ENCODE data around the gene EXT2.
A peak's percentile ranks its signal among the peaks of the same experiment; 100 is the strongest.

EXT2 gene

DNA sequence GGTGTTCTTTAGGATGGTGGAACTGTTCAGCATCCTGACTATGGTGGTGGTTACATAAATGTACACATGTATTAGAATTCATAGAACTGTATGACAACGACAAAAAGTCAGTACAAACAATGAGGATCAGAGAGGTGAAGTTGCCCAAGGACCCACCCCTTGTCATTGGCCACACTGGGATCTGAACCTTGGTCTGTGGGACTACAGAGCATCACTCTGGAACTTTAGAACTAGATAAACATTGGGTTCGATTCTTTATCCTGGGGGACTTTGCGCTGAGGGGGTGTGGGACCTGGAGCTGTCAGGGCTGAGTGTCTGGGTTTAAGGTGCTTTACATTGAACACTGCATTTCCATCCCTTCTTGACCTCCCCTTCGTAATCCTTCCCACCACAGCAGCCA lies 12.8 kb upstream of the EXT2 start:
- H3K9me3 ChIP-seq (ENCODE audit: control insufficient read depth in 5 of 5, low read length in 5 of 5), result peaks cover 0 to 4% (median 0%) of the 10 kb centered on the region in 5 donors
- H3K9ac ChIP-seq (ENCODE audit: low read length in 5 of 5), result no peak overlapping the region
- no peaks in the 10 kb centered on the region for H3K4me1 ChIP-seq (ENCODE audit: control insufficient read depth in 5 of 5, insufficient read depth in 5 of 5, low read length in 5 of 5)
- H3K27me3 ChIP-seq (ENCODE audit: control insufficient read depth in 5 of 5, insufficient read depth in 4 of 5, low read length in 5 of 5), result no peaks in the 10 kb centered on the region
- peaks cover 13 to 67% (median 47%) of the 10 kb centered on the region in 5 donors for H3K36me3 ChIP-seq (ENCODE audit: control insufficient read depth in 5 of 5, insufficient read depth in 5 of 5, low read length in 5 of 5)
- H3K4me3 ChIP-seq (ENCODE audit: low read depth in 1 of 5, low read length in 5 of 5), result no peak overlapping the region
- H3K27ac ChIP-seq (ENCODE audit: low read depth, low read length), result no peak overlapping the region

DNA sequence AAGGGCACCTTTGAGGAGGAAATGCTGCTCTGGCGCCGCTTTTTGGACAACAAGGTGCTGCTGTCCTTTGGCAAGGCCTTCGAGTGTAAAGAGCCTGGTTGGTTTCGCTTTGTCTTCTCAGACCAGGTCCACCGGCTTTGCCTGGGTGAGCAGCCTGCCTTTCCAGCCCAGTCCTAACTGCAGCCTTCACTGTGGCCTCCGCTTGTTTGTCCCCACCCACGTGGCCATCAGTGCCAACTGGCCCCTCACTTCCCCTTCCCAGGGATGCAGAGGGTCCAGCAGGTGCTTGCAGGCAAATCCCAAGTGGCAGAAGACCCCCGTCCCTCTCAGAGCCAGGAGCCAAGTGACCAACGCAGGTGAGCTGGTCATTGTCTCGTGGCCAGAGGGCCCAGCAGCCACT lies 12.0 kb upstream of the EXT2 start:
- no peak overlapping the region for H3K27ac ChIP-seq (ENCODE audit: low read depth, low read length)
- H3K4me1 ChIP-seq (ENCODE audit: control insufficient read depth in 5 of 5, insufficient read depth in 5 of 5, low read length in 5 of 5), result no peaks in the 10 kb centered on the region
- H3K36me3 ChIP-seq (ENCODE audit: control insufficient read depth in 5 of 5, insufficient read depth in 5 of 5, low read length in 5 of 5), result peaks cover 13 to 59% (median 41%) of the 10 kb centered on the region in 5 donors
- H3K27me3 ChIP-seq (ENCODE audit: control insufficient read depth in 5 of 5, insufficient read depth in 4 of 5, low read length in 5 of 5), result no peaks in the 10 kb centered on the region
- peaks cover 0 to 4% (median 0%) of the 10 kb centered on the region in 5 donors for H3K9me3 ChIP-seq (ENCODE audit: control insufficient read depth in 5 of 5, low read length in 5 of 5)
- H3K4me3 ChIP-seq (ENCODE audit: low read depth in 1 of 5, low read length in 5 of 5), result no peak overlapping the region
- no peak overlapping the region for H3K9ac ChIP-seq (ENCODE audit: low read length in 5 of 5)

DNA sequence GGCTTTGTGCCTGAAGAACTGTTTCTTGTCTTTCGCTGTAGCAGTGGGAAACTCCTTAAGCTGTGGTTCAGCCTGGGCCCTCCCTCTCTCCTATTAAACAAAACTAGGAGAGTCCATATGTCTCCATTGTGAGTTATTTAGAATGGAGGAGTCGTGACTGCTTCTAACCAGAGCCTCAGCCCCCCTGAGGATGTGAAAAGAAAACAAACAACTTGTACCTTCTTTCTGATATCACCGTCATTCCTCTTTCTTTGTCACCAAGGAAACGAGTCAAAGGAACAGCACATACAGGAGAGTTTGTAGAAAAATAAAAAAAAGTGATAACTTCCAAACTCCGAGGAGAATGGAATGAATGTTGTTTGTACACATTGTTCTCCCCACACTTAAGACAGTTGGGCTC lies 11.6 kb upstream of the EXT2 start:
- peaks cover 13 to 54% (median 37%) of the 10 kb centered on the region in 5 donors for H3K36me3 ChIP-seq (ENCODE audit: control insufficient read depth in 5 of 5, insufficient read depth in 5 of 5, low read length in 5 of 5)
- H3K4me1 ChIP-seq (ENCODE audit: control insufficient read depth in 5 of 5, insufficient read depth in 5 of 5, low read length in 5 of 5), result no peaks in the 10 kb centered on the region
- no peak overlapping the region for H3K9ac ChIP-seq (ENCODE audit: low read length in 5 of 5)

DNA sequence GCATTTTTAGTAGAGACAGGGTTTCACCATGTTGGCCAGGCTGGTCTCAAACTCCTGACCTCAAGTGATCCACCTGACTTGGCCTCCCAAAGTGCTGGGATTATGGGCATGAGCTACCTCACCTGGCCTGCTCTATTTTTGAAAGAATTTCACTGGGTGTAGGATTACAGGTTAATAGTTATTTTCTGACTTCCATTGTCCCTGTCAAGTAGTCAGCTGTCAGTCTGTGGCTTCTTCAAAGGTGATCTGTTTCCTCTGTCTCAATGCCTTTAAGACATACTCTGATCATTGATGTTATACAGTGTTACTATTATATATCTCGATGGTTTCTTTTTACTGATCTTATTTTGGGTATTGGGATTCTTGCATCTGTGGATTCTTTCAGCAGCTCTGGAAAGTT lies 10.1 kb upstream of the EXT2 start:
- Histone ChIP-seq H3K4me3 (ENCODE audit: low read depth in 1 of 5, low read length in 5 of 5) (no peak overlapping the region), H3K27me3 (ENCODE audit: control insufficient read depth in 5 of 5, insufficient read depth in 4 of 5, low read length in 5 of 5) (no peaks in the 10 kb centered on the region), H3K9me3 (ENCODE audit: control insufficient read depth in 5 of 5, low read length in 5 of 5) (peaks cover 0 to 4% (median 0%) of the 10 kb centered on the region in 5 donors), H3K4me1 (ENCODE audit: control insufficient read depth in 5 of 5, insufficient read depth in 5 of 5, low read length in 5 of 5) (no peaks in the 10 kb centered on the region), H3K27ac (ENCODE audit: low read depth, low read length) (no peak overlapping the region), H3K9ac (ENCODE audit: low read length in 5 of 5) (no peak overlapping the region), H3K36me3 (ENCODE audit: control insufficient read depth in 5 of 5, insufficient read depth in 5 of 5, low read length in 5 of 5) (peaks cover 17 to 43% (median 28%) of the 10 kb centered on the region in 5 donors)

More for the DNA sequence above, 11.6 kb upstream of the EXT2 start:
- H3K27me3 ChIP-seq (ENCODE audit: control insufficient read depth in 5 of 5, insufficient read depth in 4 of 5, low read length in 5 of 5), result no peaks in the 10 kb centered on the region
- H3K4me3 ChIP-seq (ENCODE audit: low read depth in 1 of 5, low read length in 5 of 5), result no peak overlapping the region
- H3K9me3 ChIP-seq (ENCODE audit: control insufficient read depth in 5 of 5, low read length in 5 of 5), result peaks cover 0 to 4% (median 0%) of the 10 kb centered on the region in 5 donors
- H3K27ac ChIP-seq (ENCODE audit: low read depth, low read length), result no peak overlapping the region

DNA sequence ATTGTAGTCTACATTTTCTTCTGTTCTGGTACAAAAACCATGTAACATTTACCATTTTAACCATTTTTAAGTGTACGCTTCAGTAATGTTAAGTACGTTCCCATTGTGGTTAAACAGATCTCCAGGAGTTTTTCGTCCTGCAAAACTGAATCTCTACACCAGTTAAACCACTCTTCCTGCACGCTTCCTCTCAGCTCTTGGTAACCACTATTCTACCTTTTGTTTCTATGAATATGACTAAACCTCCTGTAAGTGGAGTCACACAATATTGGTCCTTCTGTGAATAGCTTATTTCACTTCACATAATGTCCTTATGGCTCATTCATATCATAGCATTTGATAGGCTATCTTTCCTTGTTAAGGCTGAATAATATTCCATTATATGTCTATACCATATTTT lies 7.1 kb upstream of the EXT2 start:
- H3K4me1 ChIP-seq (ENCODE audit: control insufficient read depth in 5 of 5, insufficient read depth in 5 of 5, low read length in 5 of 5), result peaks cover 0 to 6% (median 0%) of the 10 kb centered on the region in 5 donors
- H3K4me3 ChIP-seq (ENCODE audit: low read depth in 1 of 5, low read length in 5 of 5), result no peak overlapping the region
- H3K9ac ChIP-seq (ENCODE audit: low read length in 5 of 5), result no peak overlapping the region
- no peaks in the 10 kb centered on the region for H3K27me3 ChIP-seq (ENCODE audit: control insufficient read depth in 5 of 5, insufficient read depth in 4 of 5, low read length in 5 of 5)
- H3K27ac ChIP-seq (ENCODE audit: low read depth, low read length), result no peak overlapping the region
- H3K36me3 ChIP-seq (ENCODE audit: control insufficient read depth in 5 of 5, insufficient read depth in 5 of 5, low read length in 5 of 5), result peaks cover 5 to 13% (median 8%) of the 10 kb centered on the region in 5 donors
- H3K9me3 ChIP-seq (ENCODE audit: control insufficient read depth in 5 of 5, low read length in 5 of 5), result peaks cover 0 to 4% (median 0%) of the 10 kb centered on the region in 5 donors

DNA sequence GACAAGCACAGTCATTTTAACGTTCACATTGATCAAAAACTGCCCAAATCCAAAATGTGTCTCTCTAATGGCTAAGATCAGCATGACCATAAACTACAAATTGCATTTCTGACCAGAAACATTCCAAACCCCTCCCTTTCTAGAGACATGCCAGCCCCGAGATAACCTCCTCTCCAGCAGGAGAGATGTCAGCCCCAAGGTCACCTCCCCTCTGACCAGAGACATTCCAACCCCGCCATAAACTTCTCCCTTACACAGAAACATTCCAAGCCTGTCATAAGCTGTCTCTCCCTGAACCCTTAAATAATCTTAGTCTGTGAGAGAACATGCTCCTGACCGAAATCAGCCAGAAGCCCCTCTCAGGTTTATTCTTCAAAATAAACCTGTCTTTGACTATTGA lies 6.6 kb upstream of the EXT2 start:
- Histone ChIP-seq H3K4me3 (ENCODE audit: low read depth in 1 of 5, low read length in 5 of 5) (no peak overlapping the region), H3K36me3 (ENCODE audit: control insufficient read depth in 5 of 5, insufficient read depth in 5 of 5, low read length in 5 of 5) (peaks cover under 1 to 8% (median 5%) of the 10 kb centered on the region in 5 donors), H3K27me3 (ENCODE audit: control insufficient read depth in 5 of 5, insufficient read depth in 4 of 5, low read length in 5 of 5) (no peaks in the 10 kb centered on the region), H3K27ac (ENCODE audit: low read depth, low read length) (no peak overlapping the region), H3K9ac (ENCODE audit: low read length in 5 of 5) (no peak overlapping the region), H3K9me3 (ENCODE audit: control insufficient read depth in 5 of 5, low read length in 5 of 5) (peaks cover 0 to 4% (median 0%) of the 10 kb centered on the region in 5 donors), H3K4me1 (ENCODE audit: control insufficient read depth in 5 of 5, insufficient read depth in 5 of 5, low read length in 5 of 5) (peaks cover 0 to 6% (median 0%) of the 10 kb centered on the region in 5 donors)

DNA sequence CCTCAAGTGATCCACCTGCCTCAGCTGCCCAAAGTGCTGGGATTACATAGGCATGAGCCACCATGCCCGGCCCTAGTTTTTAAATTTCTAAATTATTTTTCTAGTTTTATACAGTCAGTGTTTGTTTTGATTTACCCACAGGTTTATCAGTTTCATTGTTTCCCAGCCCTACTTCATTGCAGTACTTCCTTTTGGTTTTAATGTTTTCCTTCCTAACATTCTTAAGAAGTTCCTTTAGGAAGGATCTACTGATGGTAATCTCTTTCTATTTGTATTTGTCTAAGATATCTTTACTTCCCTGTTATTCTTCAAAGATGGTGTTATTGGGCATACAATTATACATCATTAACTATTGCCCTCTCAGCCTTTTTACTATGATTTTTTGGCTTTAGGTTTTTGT lies 4.9 kb upstream of the EXT2 start:
- H3K27ac ChIP-seq (ENCODE audit: low read depth, low read length), result no peak overlapping the region
- H3K36me3 ChIP-seq (ENCODE audit: control insufficient read depth in 5 of 5, insufficient read depth in 5 of 5, low read length in 5 of 5), result peaks cover 0 to 4% (median 0%) of the 10 kb centered on the region in 5 donors
- no peak overlapping the region for H3K4me3 ChIP-seq (ENCODE audit: low read depth in 1 of 5, low read length in 5 of 5)
- H3K9me3 ChIP-seq (ENCODE audit: control insufficient read depth in 5 of 5, low read length in 5 of 5), result no peaks in the 10 kb centered on the region
- H3K9ac ChIP-seq (ENCODE audit: low read length in 5 of 5), result no peak overlapping the region
- H3K4me1 ChIP-seq (ENCODE audit: control insufficient read depth in 5 of 5, insufficient read depth in 5 of 5, low read length in 5 of 5), result peaks cover 0 to 11% (median 4%) of the 10 kb centered on the region in 5 donors
- H3K27me3 ChIP-seq (ENCODE audit: control insufficient read depth in 5 of 5, insufficient read depth in 4 of 5, low read length in 5 of 5), result no peaks in the 10 kb centered on the region

DNA sequence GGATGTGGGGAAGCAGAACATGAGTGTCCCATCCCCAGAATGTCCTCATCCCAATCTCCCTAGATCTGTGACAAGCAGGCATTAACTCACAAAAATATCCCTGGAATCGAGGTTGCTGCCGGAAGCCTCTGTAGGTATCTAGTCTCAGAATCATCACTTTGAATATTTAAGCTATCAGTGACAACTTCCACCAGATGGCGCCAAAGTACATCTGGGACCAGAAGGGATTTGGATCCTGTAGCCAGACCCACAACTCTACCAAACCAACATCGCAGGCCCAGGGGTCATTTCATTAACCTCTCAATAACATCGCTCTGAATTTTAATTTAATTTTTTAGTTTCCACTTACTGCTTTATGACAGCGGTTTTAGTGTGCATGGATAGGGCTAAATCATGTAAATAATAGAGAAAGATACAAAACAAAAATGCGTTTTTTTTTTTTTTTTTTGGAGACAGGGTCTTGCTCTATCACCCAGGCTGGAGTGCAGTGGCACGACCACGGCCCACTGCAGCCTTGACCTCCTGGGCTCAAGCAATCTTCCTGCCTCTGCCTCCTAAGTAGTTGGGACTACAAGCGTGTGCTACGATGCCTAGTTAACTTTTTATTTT lies 1.1 kb upstream of the EXT2 start:
- Histone ChIP-seq H3K4me3 (ENCODE audit: low read depth in 1 of 5, low read length in 5 of 5) (no peak overlapping the region), H3K27me3 (ENCODE audit: control insufficient read depth in 5 of 5, insufficient read depth in 4 of 5, low read length in 5 of 5) (no peaks in the 10 kb centered on the region), H3K9ac (ENCODE audit: low read length in 5 of 5) (no peak overlapping the region)

DNA sequence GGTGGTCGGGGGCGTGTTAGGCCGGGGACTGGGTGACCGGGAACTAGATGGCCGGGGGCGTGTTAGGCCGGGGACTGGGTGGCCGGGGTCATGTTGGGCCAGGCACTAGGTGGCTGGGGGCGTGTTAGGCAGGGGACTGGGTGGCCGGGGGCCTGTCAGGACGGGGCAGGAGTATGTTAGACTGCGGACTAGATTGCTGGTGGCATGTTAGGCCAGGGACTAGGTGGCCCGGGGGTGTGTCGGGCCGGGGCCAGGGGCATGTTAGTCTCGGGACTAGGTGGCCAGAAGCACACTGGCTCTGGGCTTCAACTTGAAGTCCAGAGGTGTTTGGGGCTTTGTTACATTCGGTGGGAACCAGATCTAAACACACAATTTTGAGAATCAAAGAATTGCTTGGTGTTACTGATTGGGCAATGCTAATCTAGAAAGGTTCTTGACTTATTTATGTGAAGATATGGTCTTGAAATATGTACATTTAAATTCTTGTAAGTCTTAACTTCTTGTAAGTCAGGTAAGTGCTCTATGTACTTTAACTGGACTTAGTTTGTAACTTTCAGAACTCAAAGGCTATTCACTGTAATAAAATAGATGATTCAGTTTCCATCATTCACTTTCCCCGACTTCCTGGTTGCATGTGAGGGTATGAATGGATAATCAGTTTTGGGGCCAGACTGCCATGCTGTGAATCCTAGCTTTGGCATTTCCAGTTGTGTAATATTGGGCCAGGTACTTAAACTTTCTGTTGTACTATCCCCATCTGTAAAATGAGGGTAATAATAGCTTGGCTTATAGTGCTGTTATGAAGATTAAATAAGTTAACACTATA lies 1.1 kb downstream of the EXT2 start:
- Histone ChIP-seq H3K4me1 (ENCODE audit: control insufficient read depth in 5 of 5, insufficient read depth in 5 of 5, low read length in 5 of 5) (peaks cover 2 to 30% (median 20%) of the 10 kb centered on the region in 5 donors), H3K9ac (ENCODE audit: low read length in 5 of 5) (peak overlapping the region in 4 of 5 donors; percentile 89 to 92 (median 90)), H3K27me3 (ENCODE audit: control insufficient read depth in 5 of 5, insufficient read depth in 4 of 5, low read length in 5 of 5) (no peaks in the 10 kb centered on the region), H3K27ac (ENCODE audit: low read depth, low read length) (peak overlapping the region; percentile 60), H3K4me3 (ENCODE audit: low read depth in 1 of 5, low read length in 5 of 5) (peak overlapping the region in 4 of 5 donors; percentile 74 to 87 (median 80)), H3K9me3 (ENCODE audit: control insufficient read depth in 5 of 5, low read length in 5 of 5) (no peaks in the 10 kb centered on the region), H3K36me3 (ENCODE audit: control insufficient read depth in 5 of 5, insufficient read depth in 5 of 5, low read length in 5 of 5) (peaks cover 0 to 7% (median 2%) of the 10 kb centered on the region in 5 donors)

More for the DNA sequence above, 1.1 kb upstream of the EXT2 start:
- peaks cover 2 to 23% (median 14%) of the 10 kb centered on the region in 5 donors for H3K4me1 ChIP-seq (ENCODE audit: control insufficient read depth in 5 of 5, insufficient read depth in 5 of 5, low read length in 5 of 5)
- H3K36me3 ChIP-seq (ENCODE audit: control insufficient read depth in 5 of 5, insufficient read depth in 5 of 5, low read length in 5 of 5), result peaks cover 0 to 4% (median 0%) of the 10 kb centered on the region in 5 donors
- H3K27ac ChIP-seq (ENCODE audit: low read depth, low read length), result no peak overlapping the region
- no peaks in the 10 kb centered on the region for H3K9me3 ChIP-seq (ENCODE audit: control insufficient read depth in 5 of 5, low read length in 5 of 5)

DNA sequence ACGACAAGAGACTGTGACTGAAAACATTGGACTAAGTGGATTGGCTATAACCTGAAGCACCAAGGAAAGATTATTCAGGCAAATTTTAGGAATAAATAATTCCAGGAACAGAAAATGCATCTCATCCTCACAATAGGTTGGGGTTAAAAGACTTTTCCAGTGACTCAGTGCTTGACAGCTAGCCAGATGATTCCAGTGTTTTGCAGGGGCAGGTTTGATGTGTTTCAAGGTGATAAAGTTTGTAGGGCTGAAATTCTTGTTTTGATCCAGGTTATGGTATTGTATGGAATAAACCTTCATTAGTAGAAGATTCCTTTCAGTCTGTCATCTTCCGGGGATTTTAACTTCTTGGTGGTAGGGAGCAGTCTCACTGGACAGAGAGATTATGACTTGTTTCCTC lies 2.3 kb downstream of the EXT2 start:
- H3K9ac ChIP-seq (ENCODE audit: low read length in 5 of 5), result no peak overlapping the region
- no peak overlapping the region for H3K4me3 ChIP-seq (ENCODE audit: low read depth in 1 of 5, low read length in 5 of 5)
- H3K4me1 ChIP-seq (ENCODE audit: control insufficient read depth in 5 of 5, insufficient read depth in 5 of 5, low read length in 5 of 5), result peaks cover 2 to 37% (median 21%) of the 10 kb centered on the region in 5 donors
- no peaks in the 10 kb centered on the region for H3K9me3 ChIP-seq (ENCODE audit: control insufficient read depth in 5 of 5, low read length in 5 of 5)
- no peaks in the 10 kb centered on the region for H3K27me3 ChIP-seq (ENCODE audit: control insufficient read depth in 5 of 5, insufficient read depth in 4 of 5, low read length in 5 of 5)
- no peak overlapping the region for H3K27ac ChIP-seq (ENCODE audit: low read depth, low read length)
- H3K36me3 ChIP-seq (ENCODE audit: control insufficient read depth in 5 of 5, insufficient read depth in 5 of 5, low read length in 5 of 5), result peaks cover 0 to 7% (median 2%) of the 10 kb centered on the region in 5 donors

Measured in subcutaneous abdominal adipose tissue (tissue), 5 donors.